ENCODE measurements around the gene GABRB3.
"Not testable (repeated sequence)": the region's sequence is repeated elsewhere in the genome, so short reads cannot be mapped to it uniquely, and the experiment has no call there.

The GABRB3 gene

DNA sequence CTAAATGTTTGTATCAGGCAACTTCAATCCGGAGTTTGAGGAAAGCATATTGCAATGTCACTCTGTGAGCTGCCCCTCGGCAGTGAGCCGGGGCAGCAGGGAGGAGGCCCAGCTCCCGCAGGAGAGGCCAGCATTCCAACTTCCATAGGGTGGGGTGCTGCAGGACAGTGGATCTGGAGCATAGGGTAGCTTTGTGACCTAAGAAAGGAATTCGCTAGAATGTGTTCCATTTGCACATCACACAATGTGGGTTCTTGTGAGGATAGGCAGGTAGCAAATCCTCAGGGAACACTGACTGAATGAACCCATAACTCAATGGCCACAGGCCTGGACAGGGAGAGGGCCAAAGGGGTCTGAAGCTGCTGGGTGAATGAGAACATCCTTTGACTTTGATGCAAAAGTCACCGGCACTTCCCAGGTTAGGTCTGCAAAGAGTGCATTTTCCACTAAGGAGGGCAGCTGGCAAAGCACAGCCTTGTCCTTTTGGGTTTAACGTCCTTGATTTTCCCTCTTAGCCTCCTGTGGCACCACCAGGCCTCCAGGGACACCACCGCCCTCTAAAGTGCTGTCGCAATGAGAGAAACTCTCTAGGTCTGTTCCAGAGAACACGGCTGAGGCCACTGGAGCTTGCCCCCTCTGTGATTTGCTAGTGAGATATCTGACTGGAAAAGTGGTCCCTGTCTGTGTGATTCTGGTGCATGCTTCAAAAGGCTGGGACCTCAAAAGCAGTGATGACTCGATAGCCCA lies 36.2 kb downstream of the GABRB3 start:
- DNase-seq (ENCODE audit: low spot score) = no peak

DNA sequence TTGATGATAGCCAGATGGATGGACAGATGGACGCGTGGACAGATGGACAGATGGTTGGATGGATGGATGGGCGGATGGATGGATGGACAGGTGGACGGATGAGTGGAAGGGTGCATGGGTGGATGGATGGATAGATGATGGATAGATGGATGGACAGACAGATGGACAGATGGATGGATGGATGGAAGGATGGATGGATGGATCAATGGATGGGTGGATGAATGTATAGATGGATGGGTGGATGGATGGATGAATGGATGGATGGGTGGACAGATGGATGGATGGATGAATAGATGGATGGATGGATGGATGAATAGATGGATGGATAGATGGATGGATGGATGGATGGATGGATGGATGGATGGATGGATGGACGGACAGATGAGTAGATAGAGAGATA lies 40.9 kb downstream of the GABRB3 start:
- no peak for DNase-seq (ENCODE audit: low spot score)

GRCh38 chr15:26729581-26729980 lies 43.3 kb downstream of the GABRB3 start:
- no peak for DNase-seq (ENCODE audit: low spot score)

GRCh38 chr15:26729030-26729429 lies 43.8 kb downstream of the GABRB3 start:
- DNase-seq (ENCODE audit: low spot score) = no peak

DNA sequence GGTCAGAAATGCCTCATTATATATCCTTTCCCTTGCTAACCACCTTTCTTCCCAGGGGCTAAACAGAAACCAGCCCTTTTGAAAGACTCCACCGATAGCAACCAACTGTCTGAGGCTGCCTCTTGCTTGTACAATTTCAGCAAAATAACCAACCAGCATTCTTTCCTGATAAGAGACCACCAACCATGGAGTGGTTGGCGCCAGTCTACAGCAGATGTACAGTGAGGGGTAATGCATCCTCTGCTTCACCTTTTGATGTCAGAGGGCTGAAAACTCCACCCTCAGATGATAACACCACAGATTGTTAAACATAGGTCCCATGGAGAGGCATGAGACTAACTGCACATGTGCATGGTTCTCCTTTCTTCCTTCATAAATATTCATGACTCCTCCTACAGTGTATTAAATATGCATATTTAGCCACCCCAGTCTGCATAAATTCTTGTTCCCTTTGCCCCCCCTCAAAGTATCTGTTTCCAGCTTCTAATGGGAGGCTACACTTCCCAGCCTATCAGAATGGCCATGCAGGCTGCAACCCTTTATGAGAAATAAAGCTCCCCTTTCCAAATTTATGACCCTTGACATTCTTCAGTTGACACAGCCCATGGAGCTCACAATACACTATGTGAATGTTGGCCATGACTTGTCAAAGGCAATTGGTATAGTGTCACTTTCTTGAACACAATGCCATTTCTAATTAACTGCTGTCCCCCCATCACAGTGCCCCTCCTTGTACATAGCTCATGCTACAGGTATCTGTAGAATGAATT lies 48.3 kb downstream of the GABRB3 start:
- DNase-seq (ENCODE audit: low spot score) = no peak

- DNase-seq (ENCODE audit: low spot score) = no peak
Observed at GRCh38 chr15:26722621-26723160, 50.2 kb downstream of the GABRB3 start.

GRCh38 chr15:26721232-26721967 lies 51.5 kb downstream of the GABRB3 start:
- no peak for DNase-seq (ENCODE audit: low spot score)

GRCh38 chr15:26720546-26720945 lies 52.3 kb downstream of the GABRB3 start:
- DNase-seq (ENCODE audit: low spot score) = no peak

- DNase-seq (ENCODE audit: low spot score) = not testable (repeated sequence)
Observed at GRCh38 chr15:26719866-26720265, 53.0 kb downstream of the GABRB3 start.

GRCh38 chr15:26716069-26716468 lies 56.8 kb downstream of the GABRB3 start:
- no peak for DNase-seq (ENCODE audit: low spot score)

DNA sequence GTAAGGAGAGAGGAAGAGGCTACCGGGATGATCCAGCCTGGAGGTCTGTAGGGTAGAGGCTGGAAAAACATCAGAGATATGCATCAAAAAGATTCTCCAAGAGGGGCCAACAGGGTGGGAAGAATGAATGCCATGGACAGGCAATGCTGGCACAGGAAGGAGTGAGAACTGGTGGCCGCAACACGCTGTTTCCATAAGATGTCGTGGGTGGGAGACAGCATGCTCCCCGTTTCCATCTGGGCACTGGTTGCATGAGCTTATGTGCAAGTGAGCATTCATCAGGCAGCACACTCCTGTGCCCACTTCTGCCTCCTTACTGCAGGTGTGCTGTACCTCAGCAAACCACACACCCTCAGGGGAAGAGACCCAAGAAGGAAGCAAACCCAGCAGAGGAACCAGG lies 59.4 kb downstream of the GABRB3 start:
- no peak for DNase-seq (ENCODE audit: low spot score)

GRCh38 chr15:26712335-26712734 lies 60.5 kb downstream of the GABRB3 start:
- DNase-seq (ENCODE audit: low spot score) = no peak

DNA sequence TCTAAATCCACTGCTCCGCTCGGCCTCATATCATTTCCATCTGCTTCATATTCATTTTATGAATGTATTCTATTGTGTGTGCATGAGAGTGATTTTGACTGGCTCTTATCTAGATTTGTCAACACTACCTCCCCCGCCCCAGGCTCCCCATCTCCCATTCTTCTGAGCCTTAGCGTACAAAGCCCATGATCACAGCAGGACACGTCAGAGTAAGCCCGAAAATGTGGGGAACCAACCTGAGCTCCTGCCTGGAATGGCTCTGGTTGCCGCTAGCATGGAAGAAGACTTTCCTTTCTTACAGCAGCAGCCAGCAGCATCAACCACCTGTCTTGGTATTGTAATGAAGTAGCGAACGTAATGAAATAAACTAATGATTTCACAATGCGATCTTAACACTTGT lies 61.4 kb downstream of the GABRB3 start:
- no peak for DNase-seq (ENCODE audit: low spot score)

- DNase-seq (ENCODE audit: low spot score) = no peak
Observed at GRCh38 chr15:26702381-26702780, 70.5 kb downstream of the GABRB3 start.

DNA sequence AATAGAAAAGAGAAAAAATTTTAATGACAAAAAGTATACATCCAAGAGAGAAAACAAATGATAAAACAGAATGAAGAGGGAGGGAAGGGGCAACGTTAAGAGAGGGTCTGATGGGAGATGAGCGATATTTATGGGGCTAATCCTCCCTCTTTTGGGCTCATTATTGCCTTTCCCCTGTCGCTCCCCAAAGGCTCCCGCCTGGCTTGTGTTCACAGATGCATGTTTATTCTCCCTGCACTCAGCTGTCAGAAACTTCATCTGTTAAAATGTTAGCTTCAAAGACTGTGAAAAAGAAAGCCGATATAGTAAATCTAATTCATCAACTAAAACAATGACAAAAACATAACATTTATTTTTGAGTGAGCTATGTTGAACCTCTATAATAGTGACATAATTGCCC lies 74.3 kb downstream of the GABRB3 start:
- DNase-seq (ENCODE audit: low spot score) = no peak

DNA sequence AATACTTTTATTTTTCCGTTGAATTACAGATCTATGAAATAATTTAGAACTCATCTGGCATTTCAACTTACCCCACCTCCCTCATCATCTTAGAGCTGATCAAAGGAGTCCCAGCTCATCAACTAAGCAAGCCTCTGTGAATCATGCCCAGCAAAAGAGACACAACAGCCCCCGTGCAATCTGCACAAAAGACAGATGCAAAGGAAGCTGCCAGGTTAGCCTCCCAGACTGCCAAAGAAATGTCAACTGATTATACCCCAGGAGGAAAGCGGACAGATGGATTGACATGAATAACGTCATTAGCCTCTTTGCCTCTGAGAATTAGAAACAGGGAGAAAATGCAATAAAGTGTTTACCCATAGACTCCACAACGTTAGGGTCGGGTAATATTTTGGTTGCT lies 75.0 kb downstream of the GABRB3 start:
- no peak for DNase-seq (ENCODE audit: low spot score)

DNA sequence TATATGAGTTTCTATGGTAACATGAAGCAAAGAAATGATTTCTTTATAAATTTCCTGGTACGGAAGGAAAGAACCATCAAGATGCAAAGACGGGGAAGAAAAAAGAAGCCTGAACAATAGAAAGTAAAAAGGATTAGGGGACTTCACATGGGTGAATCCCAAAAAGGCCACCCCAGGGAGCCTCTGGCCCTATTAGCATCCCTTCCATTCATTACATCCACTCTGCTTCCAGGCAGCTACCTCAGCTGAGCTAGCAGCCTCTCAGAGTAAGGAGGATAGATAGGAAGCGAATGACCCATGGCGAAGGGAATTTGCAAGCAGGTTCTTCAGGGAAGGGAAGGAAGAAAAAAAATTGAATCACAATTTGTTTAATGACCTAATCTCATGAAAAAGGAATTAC lies 81.6 kb downstream of the GABRB3 start:
- DNase-seq (ENCODE audit: low spot score) = no peak

DNA sequence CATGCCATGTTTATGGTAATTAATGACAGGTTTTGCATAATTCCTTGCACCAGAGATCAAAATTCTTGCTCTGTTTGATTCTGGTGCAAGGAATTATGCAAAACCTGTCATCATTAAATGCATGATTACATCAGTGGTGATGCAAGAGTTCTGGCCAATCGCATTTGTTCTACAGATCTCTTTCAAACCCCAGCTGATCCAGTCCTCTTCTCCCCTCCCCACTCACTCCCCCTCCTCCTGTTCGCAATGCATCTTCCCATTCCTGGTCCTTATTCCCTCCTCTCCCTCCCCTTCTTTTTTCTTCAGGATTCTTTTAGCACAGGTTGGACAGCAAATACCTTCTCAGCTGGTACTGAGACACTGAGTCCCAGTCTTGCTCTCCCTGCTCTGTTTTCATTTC lies 82.1 kb downstream of the GABRB3 start:
- DNase-seq (ENCODE audit: low spot score) = no peak

DNA sequence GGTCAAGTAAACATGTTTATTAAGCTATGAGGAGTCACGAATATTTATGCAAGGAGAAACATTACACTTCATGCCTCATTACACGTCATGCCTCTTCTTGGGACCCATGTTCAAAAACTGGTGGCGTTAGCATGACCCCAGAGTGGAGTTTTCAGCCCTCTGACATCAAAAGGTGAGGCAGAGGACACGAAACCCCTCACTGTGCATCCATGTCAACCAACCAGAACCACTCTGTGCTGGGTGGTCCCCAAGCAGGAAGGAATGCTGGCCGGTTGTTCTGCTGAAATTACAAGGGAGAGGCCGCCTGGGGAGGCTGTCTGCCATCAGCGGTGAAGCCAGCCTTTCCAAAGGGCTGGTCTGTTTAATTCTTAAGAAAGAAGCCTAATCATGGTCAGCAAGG lies 83.4 kb downstream of the GABRB3 start:
- no peak for DNase-seq (ENCODE audit: low spot score)

DNA sequence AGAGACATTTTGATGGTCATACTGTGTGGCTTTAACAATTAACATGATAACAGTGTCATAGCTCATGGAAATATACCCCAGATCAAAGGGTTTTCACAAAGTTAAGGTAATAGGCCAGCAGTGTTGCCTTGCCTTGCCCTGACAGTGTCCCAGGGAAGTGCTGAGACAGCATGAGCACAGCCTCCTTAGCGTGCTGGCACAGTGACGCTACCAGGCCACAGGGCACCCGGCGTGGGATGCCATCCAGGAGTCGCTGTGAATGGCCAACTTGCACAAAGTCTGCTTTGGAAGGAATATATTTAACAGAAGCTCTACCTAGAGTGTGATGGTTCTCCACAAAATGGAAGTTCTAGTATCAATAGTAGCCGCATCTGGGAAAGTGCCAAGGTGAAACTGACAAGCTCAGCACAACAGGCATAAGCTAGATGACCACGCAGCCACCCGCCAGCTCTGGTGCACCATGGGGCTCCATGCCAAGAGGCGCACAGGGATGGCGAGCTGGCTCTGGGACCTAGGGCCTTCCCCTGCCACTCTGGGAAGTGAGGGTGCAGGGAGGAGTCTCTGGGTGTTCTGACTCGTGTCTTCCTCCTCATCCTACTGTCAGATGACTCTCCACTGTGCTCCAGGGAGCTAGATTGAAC lies 86.2 kb downstream of the GABRB3 start:
- no peak for DNase-seq (ENCODE audit: low spot score)

- no peak for DNase-seq (ENCODE audit: low spot score)
Observed at GRCh38 chr15:26682598-26683164, 90.2 kb downstream of the GABRB3 start.

DNA sequence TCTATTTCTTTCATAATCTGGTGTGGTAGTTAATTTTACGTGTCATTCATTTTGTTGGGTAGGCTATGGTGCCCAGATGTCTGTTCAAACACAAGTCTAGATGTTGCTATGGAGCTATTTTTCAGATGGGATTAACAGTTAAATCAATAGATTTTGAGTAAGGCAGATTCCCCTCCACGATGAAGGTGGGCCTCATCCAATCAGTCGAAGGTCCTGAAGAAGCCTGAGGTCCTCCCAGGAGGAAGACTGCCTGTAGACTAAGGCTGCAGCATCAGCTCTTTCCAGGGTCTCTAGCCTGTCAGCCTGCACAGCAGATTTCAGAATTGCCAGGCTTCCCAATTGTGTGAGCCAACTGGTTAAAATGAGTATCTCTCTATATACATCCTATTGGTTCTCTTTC lies 92.9 kb downstream of the GABRB3 start:
- DNase-seq (ENCODE audit: low spot score) = no peak
